ENCODE data around the gene PRRC2C. TPM values are rescaled to one million over a fixed set of nuclear protein-coding genes. Genes with fewer than 3 reads are reported as not detected.
"Not testable (repeated sequence)": the region's sequence is repeated elsewhere in the genome, so short reads cannot be mapped to it uniquely, and the experiment has no call there.

Gene PRRC2C
- total RNA-seq, 1 experiment from 2014 or later, result 267 TPM

DNA sequence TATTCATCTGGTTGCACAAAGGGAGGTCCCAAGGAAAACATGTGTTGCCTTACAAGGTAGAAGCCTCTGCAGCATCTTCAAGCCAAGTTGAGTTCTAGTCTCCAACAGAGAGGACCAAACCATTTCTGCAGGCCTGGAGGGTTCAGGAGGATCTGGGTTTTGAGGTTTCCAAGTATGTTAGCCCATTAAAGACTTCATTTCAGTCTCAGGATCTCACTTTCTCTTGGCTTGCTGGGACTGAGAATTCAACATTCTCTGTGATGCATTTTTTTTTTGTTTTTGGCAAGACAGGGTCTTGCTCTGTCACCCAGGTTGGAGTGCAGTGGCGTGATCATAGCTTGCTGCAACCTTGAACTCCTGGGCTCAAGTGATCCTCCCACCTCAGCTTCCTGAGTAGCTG is 128.0 kb downstream of the PRRC2C start:
- Histone ChIP-seq H3K79me1 (ENCODE audit: insufficient read depth, low read depth, low read length, poor library complexity, severe bottlenecking) (no peaks in the 10 kb centered on the region), H4K8ac (replicated peaks; ENCODE audit: insufficient read length, low read depth, low read length) (no peak overlapping the region), H4K5ac (ENCODE audit: insufficient read length, low read depth, low read length) (no peak overlapping the region), H4K20me1 (ENCODE audit: control insufficient read depth, insufficient read depth, insufficient read length) (no peaks in the 10 kb centered on the region), H3K4me2 (ENCODE audit: insufficient read depth, insufficient read length, low read length) (no peak overlapping the region), H3K79me2 (ENCODE audit: insufficient read depth, low read length) (no peaks in the 10 kb centered on the region), H2BK120ac (ENCODE audit: low read depth, low read length, poor library complexity, severe bottlenecking) (no peak overlapping the region), H2AFZ (ENCODE audit: low read length) (no peak overlapping the region), H3K27me3 (ENCODE audit: insufficient read depth, low read length) (no peaks in the 10 kb centered on the region), H3K4me1 (ENCODE audit: insufficient read depth, low read length) (no peaks in the 10 kb centered on the region), H2BK5ac (ENCODE audit: insufficient read length, low read length) (no peak overlapping the region), H3T11ph (ENCODE audit: low read length) (no peak overlapping the region), H3K18ac (ENCODE audit: insufficient read length, low read depth, low read length) (no peak overlapping the region), H3K14ac (ENCODE audit: insufficient read depth, low read length) (no peak overlapping the region), H4K91ac (ENCODE audit: insufficient read length, low read depth, low read length) (no peak overlapping the region), H3K9me3 (ENCODE audit: control insufficient read depth, low read depth, low read length) (no peaks in the 10 kb centered on the region), H3K23me2 (ENCODE audit: insufficient read length, low read depth, low read length, poor library complexity, severe bottlenecking) (no peaks in the 10 kb centered on the region), H2AK5ac (ENCODE audit: insufficient read length, low read length) (no peak overlapping the region), H3K4ac (ENCODE audit: low read depth, low read length) (no peak overlapping the region), H3K9ac (ENCODE audit: extremely low read depth, insufficient read length, low read length) (no peak overlapping the region), H2BK12ac (ENCODE audit: insufficient read length, low read depth, low read length) (no peak overlapping the region), H3K56ac (ENCODE audit: insufficient read length, low read depth, low read length) (no peak overlapping the region), H2BK20ac (ENCODE audit: low read depth, low read length, poor library complexity, severe bottlenecking) (no peak overlapping the region), H3K27ac (ENCODE audit: insufficient read length, low read depth, low read length) (no peak overlapping the region), H2BK15ac (ENCODE audit: low read depth, low read length) (no peak overlapping the region), H3K23ac (ENCODE audit: insufficient read length, low read depth, low read length) (no peak overlapping the region)
- Mint-ChIP-seq H3K4me3 (no peak overlapping the region), H3K27me3 (ENCODE audit: low read depth) (no peaks in the 10 kb centered on the region), H3K9me3 (no peaks in the 10 kb centered on the region), H3K36me3 (ENCODE audit: insufficient read depth in 1 of 3, low read depth in 3 of 3) (no peaks in the 10 kb centered on the region), H3K4me1 (no peaks in the 10 kb centered on the region), H3K27ac (no peak overlapping the region)
- TF ChIP-seq, protein P1, sequence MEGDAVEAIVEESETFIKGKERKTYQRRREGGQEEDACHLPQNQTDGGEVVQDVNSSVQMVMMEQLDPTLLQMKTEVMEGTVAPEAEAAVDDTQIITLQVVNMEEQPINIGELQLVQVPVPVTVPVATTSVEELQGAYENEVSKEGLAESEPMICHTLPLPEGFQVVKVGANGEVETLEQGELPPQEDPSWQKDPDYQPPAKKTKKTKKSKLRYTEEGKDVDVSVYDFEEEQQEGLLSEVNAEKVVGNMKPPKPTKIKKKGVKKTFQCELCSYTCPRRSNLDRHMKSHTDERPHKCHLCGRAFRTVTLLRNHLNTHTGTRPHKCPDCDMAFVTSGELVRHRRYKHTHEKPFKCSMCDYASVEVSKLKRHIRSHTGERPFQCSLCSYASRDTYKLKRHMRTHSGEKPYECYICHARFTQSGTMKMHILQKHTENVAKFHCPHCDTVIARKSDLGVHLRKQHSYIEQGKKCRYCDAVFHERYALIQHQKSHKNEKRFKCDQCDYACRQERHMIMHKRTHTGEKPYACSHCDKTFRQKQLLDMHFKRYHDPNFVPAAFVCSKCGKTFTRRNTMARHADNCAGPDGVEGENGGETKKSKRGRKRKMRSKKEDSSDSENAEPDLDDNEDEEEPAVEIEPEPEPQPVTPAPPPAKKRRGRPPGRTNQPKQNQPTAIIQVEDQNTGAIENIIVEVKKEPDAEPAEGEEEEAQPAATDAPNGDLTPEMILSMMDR (conservative IDR thresholded peaks at IDR 0.05), result no peak
- no CpG with 5 or more reads among the region's 1 CpG for WGBS (ENCODE audit: extremely low coverage, insufficient read length, low lambda C conversion rate)
- no peak for DNase-seq

GRCh38 chr1:171615122-171615906 is 130.0 kb downstream of the PRRC2C start:
- no CpG with 5 or more reads among the region's 14 CpGs for WGBS (ENCODE audit: extremely low coverage, insufficient read length, low lambda C conversion rate)
- H3K79me2 ChIP-seq (ENCODE audit: insufficient read depth, low read length); H2BK120ac ChIP-seq (ENCODE audit: low read depth, low read length, poor library complexity, severe bottlenecking); H3K4me3 Mint-ChIP-seq; H3K9ac ChIP-seq (ENCODE audit: extremely low read depth, insufficient read length, low read length); H3K4me2 ChIP-seq (ENCODE audit: insufficient read depth, insufficient read length, low read length); H3T11ph ChIP-seq (ENCODE audit: low read length); H3K9me3 ChIP-seq (ENCODE audit: control insufficient read depth, low read depth, low read length); H2AFZ ChIP-seq (ENCODE audit: low read length); H2BK20ac ChIP-seq (ENCODE audit: low read depth, low read length, poor library complexity, severe bottlenecking); H4K5ac ChIP-seq (ENCODE audit: insufficient read length, low read depth, low read length); H3K27me3 ChIP-seq (ENCODE audit: insufficient read depth, low read length); H2BK12ac ChIP-seq (ENCODE audit: insufficient read length, low read depth, low read length); H3K4ac ChIP-seq (ENCODE audit: low read depth, low read length); H3K27ac Mint-ChIP-seq; H4K20me1 ChIP-seq (ENCODE audit: control insufficient read depth, insufficient read depth, insufficient read length); H3K18ac ChIP-seq (ENCODE audit: insufficient read length, low read depth, low read length); H4K91ac ChIP-seq (ENCODE audit: insufficient read length, low read depth, low read length); H3K9me3 Mint-ChIP-seq; H3K4me1 ChIP-seq (ENCODE audit: insufficient read depth, low read length); H3K27me3 Mint-ChIP-seq (ENCODE audit: low read depth); H3K79me1 ChIP-seq (ENCODE audit: insufficient read depth, low read depth, low read length, poor library complexity, severe bottlenecking); H3K56ac ChIP-seq (ENCODE audit: insufficient read length, low read depth, low read length); H3K4me1 Mint-ChIP-seq; H3K23me2 ChIP-seq (ENCODE audit: insufficient read length, low read depth, low read length, poor library complexity, severe bottlenecking); H3K23ac ChIP-seq (ENCODE audit: insufficient read length, low read depth, low read length); DNase-seq; H2BK5ac ChIP-seq (ENCODE audit: insufficient read length, low read length); H2BK15ac ChIP-seq (ENCODE audit: low read depth, low read length); H3K27ac ChIP-seq (ENCODE audit: insufficient read length, low read depth, low read length); H4K8ac ChIP-seq (replicated peaks; ENCODE audit: insufficient read length, low read depth, low read length); H3K36me3 Mint-ChIP-seq (ENCODE audit: insufficient read depth in 1 of 3, low read depth in 3 of 3); H2AK5ac ChIP-seq (ENCODE audit: insufficient read length, low read length); H3K14ac ChIP-seq (ENCODE audit: insufficient read depth, low read length): not testable (repeated sequence)
